CD4-positive, alpha-beta T cell treated with Interleukin-21 for 1 hour (primary cell): ENCODE measurements around the gene SLC26A3.

ENCODE experiments used
- DNase-seq: peaks from one replicate; pipeline ENCODE4 v3.0.0-alpha.2; 2020

Gene SLC26A3

GRCh38 chr7:107815254-107815882 lies 12.3 kb upstream of the SLC26A3 start:
- no peak for DNase-seq

DNA sequence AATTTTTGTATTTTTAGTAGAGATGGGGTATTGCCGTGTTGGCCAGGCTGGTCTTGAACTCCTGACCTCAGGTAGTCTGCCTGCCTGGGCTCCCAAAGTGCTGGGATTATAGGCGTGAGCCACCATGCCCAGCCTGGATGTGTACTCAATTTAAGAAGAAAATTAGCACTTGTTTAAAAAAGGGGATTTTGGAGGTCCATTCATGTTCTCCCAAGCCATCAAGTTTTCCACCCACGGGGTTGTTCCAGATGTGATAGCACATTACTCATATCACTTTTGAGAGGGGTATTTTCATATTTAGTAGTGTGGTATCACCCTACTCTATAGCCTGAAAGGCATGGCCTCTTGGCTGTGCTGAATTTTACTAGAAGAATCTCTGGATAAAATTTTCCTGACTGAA lies 10.5 kb upstream of the SLC26A3 start:
- DNase-seq = no peak

DNA sequence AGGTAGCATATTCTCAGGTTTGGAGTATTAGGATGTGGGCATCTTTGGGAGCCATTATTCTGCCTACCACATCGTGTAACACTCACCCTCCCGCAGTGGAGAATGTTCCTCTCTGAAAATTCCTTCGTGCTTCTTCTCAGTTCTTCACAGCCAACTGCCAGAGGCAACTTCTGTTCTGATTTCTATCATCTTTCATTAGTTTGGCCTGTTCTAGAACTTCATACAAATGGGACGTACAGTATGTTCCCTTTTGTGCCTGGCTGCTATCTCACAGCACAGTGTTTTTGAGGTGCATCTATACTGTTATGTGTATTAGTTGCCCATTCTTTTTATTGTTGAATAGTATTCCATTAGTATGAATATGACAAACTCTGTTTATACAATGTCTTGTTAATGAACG lies 8.9 kb upstream of the SLC26A3 start:
- no peak for DNase-seq

DNA sequence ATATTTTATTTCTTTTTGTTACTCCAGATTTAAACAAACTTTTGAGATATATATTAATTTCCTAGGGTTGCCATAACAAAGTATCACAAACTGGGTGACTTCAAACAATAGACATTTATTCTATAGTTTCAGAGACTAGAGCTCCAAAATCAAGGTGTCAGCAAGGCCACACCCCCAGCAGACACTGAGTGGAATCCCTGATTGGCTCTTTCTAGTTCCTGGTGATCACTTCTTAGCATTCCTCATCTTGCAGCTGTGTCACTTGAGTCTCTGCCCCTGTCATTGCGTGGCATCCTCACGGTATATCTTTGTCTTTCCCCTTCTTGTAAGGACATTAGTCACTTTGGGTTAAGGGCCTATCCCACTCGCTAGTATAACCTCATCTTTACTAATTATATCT lies 7.6 kb upstream of the SLC26A3 start:
- no peak for DNase-seq

DNA sequence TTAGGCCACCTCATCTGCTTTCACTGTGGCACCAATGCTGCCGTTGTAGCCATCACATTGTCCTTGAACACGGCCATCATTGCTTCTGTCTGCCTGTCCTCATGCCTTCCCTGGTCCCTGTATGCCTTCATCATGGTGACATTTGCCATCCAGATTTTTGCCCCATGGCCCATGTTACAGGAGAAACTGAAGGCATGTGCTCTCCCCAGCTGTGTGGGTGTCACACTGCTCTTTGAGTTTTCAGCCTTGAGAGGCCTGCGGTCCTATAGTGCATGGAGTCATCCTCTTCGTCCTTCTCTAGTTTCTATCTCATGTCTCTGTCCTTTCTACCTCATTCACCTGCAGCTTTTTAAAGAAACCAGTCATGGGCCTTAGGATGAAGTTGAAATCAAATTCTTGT lies 6.2 kb upstream of the SLC26A3 start:
- no peak for DNase-seq

DNA sequence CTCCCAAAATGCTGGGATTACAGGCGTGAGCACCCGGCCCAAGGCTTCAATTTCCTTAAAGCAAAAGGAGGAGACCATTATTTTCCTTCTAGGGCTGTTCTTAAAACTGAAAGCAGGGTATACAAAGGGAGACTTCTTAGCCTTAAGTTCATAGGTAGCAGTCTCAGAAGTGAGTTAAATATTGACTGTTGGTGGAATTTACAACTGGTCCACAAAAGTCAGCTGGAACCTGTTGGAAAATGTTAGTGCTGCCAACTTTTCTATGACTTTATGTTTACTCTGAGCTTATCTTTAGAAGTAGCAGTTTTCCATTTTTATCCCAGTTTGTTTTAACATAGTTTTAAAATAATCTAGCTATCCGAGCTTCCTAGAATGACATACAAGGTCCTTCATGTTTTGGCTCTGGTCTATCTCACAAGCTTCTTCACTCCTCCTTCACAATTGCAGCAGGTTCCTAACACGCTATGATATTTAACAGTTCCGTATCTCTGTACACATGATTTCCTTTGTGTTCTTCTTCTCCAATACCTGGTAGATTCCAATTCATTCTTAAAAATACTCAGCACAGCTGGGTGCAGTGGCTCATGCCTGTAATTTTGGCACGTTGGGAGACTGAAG lies 3.3 kb downstream of the SLC26A3 start:
- no peak for DNase-seq

GRCh38 chr7:107792364-107792763 lies 10.7 kb downstream of the SLC26A3 start:
- no peak for DNase-seq

DNA sequence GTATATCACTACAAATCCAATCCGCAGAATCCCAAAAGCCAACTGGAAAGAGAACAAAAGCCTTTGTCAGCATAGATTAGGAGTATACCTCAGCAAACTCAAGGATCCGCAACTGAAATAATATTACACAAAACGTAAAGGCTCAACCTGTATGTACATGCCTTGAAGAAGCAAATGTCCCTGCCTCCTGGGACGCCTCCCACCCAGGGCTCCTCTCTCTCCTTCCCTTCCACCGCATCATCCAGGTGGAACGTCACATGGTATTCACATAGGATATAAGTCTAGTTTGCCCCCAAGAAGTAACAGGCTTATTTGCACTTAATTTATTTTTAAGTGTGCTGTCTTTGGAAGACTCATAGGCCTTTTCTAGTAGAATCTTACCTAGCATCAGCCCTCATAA lies 13.4 kb downstream of the SLC26A3 start:
- no peak for DNase-seq

- DNase-seq = no peak
Measured at GRCh38 chr7:107788662-107789061, 14.4 kb downstream of the SLC26A3 start.

DNA sequence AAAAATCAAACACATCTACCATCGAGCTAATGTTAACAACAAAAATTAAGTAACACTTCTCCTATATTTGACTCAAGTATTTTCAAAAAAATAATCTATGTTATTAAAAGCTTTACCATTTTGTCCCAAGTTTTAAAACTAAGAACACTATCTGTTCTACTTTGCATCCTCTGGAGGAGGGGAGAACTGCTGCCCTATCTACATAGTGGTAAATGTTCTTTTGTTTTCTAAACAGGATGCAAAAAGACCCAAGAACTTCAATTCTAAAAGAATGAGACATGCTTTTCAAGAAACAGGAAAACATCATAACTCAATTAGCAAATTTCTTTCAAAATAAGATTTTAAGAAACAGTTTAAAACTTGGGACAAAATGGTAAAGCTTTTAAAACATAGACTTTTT lies 14.8 kb downstream of the SLC26A3 start:
- no peak for DNase-seq

- no peak for DNase-seq
Measured at GRCh38 chr7:107785926-107786325, 17.1 kb downstream of the SLC26A3 start.

GRCh38 chr7:107785170-107785569 lies 17.9 kb downstream of the SLC26A3 start:
- DNase-seq = no peak

GRCh38 chr7:107783648-107784047 lies 19.4 kb downstream of the SLC26A3 start:
- DNase-seq = no peak

GRCh38 chr7:107782374-107782773 lies 20.6 kb downstream of the SLC26A3 start:
- DNase-seq = no peak

DNA sequence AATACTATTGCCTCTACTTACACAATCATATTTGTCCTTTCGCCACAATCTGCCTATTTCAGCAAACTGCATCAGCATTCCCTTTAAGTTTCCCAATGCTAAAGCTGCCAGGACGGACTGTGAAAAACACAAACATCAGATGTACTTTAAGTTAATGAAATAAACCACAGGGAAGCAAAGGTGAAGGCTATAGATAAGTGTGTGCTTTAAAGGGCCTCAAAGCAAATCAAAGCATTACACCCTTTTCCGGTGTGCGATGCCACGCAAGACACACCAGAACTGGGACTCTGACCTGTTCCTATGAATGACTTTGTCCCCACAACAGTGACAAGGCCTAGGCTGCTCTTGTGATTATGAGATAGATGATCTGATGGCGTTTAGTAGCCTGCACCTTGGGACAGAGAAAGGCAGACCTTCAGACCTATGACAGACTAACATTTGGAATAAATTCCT lies 23.4 kb downstream of the SLC26A3 start:
- DNase-seq = no peak

DNA sequence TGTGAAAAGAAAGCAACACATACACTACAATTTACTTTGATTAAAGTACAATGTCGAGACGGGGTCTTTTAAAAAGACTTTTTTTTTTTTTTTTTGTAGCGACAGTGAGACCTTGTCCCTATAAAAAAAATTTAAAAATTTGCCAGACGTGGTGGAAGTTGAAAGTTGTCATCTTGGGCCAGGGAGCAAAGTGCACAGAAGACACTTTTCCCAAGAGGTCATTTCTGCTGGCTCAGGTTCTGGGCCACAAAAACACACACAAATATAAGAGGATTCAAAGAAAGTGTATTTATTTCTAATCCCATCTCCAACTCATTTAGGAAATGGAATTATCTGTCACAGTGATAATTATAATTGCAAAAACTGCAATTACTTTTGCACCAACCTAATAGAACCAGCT lies 24.7 kb downstream of the SLC26A3 start:
- no peak for DNase-seq

- no peak for DNase-seq
Measured at GRCh38 chr7:107777702-107778101, 25.3 kb downstream of the SLC26A3 start.

DNA sequence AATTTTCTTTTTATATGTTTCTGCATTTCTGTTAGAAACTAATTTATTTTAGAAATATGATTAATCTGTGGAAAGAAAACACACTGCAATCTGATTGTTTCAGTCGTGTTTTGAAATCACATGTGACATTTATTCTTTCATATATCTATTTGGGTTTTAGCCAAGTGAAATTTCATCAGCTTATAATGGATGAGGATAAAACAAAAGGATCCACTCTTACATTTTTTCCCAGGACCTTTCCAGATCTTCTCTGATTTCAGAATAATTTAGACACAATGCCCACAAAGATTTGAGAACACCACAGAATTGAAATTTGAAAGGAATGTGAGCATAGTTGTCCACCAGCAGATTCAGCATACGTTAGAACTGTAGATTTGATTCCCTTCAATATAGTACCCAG lies 30.0 kb downstream of the SLC26A3 start:
- no peak for DNase-seq

DNA sequence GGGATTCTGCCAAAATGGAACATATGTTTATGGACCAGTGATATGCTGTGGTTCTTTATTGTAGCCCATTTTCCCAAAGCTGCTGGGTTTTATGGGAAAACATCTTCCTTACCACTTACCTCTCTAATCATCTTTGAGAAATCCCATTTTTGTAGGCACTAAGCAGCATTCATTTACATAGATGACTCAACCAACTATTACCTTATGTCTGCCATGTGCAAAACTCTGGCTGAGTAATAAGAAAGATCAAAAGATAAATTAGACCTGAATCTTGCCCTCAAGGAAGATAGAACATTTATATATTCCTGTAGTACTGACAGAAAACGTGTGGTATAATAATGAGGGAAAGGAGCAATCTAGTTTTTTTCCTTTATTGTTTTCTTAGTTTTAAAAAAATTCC lies 34.8 kb downstream of the SLC26A3 start:
- DNase-seq = no peak

- DNase-seq = no peak
Measured at GRCh38 chr7:107767391-107767790, 35.6 kb downstream of the SLC26A3 start.

- no peak for DNase-seq
Measured at GRCh38 chr7:107758667-107759066, 44.4 kb downstream of the SLC26A3 start.

DNA sequence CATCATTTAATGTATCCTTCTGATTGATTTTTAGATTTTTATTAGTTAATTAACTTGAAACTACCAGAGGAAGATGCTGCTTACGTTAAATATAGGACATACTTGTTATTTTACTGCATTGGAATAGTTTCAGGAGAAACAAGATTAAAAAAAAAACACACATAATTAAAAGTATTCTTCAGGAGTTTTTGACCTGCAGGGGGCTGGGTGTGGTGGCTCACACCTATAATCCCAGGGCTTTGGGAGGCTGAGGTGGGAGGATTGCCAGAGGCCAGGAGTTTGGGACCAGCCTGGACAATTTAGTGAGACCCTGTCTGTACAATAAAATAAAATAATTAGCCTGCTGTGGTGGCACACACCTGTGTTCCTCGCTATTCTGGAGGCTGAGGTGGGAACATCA lies 48.4 kb downstream of the SLC26A3 start:
- DNase-seq = no peak

DNA sequence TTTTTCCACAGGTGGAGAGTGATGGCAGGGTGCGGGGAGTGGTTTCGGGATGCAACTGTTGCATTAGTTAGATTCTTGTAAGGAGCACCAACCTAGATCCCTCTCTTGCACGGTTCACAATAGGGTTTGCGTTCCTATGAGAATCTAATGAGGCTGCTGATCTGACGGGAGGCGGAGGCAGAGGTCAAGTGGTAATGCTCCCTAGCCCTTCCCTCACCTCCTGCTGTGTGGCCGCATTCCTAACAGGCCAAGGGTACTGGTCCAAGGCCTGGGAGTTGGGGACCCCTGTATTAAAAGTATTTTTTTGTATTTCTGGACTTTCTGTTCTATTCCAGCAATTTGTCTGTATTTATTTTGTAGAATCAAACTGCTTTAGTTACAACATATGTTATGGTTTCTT lies 51.9 kb downstream of the SLC26A3 start:
- DNase-seq = no peak

- DNase-seq = no peak
Measured at GRCh38 chr7:107746006-107746405, 57.0 kb downstream of the SLC26A3 start.

- DNase-seq = no peak
Measured at GRCh38 chr7:107744345-107744750, 58.7 kb downstream of the SLC26A3 start.
